ENCODE results near the gene NBAS. TPM values are rescaled to one million over a fixed set of nuclear protein-coding genes. Genes with fewer than 3 reads are reported as not detected.

NBAS gene
- total and polyA plus RNA-seq, 9 of the 15 experiments (the other 6 are each of a cell fraction or from before 2014, with no cell fraction given): 15.3 to 94.4 (median 69.9) TPM

- peak in 1 of 2 experiments; percentile 56; a peak in 2 of 4 replicates for TF ChIP-seq MLLT1 (IDR thresholded peaks at IDR 0.05)
- TF ChIP-seq CREB1 (IDR thresholded peaks at IDR 0.05): peak; percentile 62
- no peak for TF ChIP-seq CREB1 (CRISPR knock-in tag; IDR thresholded peaks at IDR 0.05)
- TF ChIP-seq HLTF (IDR thresholded peaks at IDR 0.05): 0 out of 2 replicates have a peak, but pooled peaks have one; percentile 61
- 0 out of 2 replicates have a peak, but pooled peaks have one; percentile 3 for TF ChIP-seq POLR2G (IDR thresholded peaks at IDR 0.05; ENCODE audit: low read depth, low read length)
- no peak for TF ChIP-seq ZHX1 (conservative IDR thresholded peaks at IDR 0.05; ENCODE audit: low read length)
- peak in 1 of 2 experiments; percentile 51; a peak in 1 of 4 replicates for TF ChIP-seq FOXK2 (conservative IDR thresholded peaks at IDR 0.05 in 1 of 2, IDR thresholded peaks at IDR 0.05 in 1 of 2; ENCODE audit: low read depth in 2 of 2)
- peak; percentile 16; the same call in 1 of the 2 replicates for TF ChIP-seq CEBPG (CRISPR knock-in tag; IDR thresholded peaks at IDR 0.05)
- peak; percentile 48 to 58; a peak in 1 of 4 replicates for TF ChIP-seq CEBPG (tag; conservative IDR thresholded peaks at IDR 0.05 in 1 of 2, IDR thresholded peaks at IDR 0.05 in 1 of 2)
- peak; percentile 83 for TF ChIP-seq ATF3 (IDR thresholded peaks at IDR 0.05)
- TF ChIP-seq ATF3 (CRISPR knock-in tag; conservative IDR thresholded peaks at IDR 0.05): no peak
- TF ChIP-seq PHB2 (IDR thresholded peaks at IDR 0.05; ENCODE audit: low read depth): no peak
- TF ChIP-seq U2AF2 (optimal IDR thresholded peaks at IDR 0.05; ENCODE audit: low read depth, low read length): no peak
- peak; percentile 16 for TF ChIP-seq RBFOX2 (IDR thresholded peaks at IDR 0.05; ENCODE audit: low read depth, low read length)
- TF ChIP-seq THRAP3 (IDR thresholded peaks at IDR 0.05; ENCODE audit: borderline replicate concordance): no peak
- no peak for TF ChIP-seq FOXJ2 (tag; IDR thresholded peaks at IDR 0.05)
- TF ChIP-seq CTCFL (IDR thresholded peaks at IDR 0.05; ENCODE audit: borderline replicate concordance, insufficient read depth, low read depth, low read length, poor library complexity, severe bottlenecking): no peak
Measured at GRCh38 chr2:15562354-15563031, 1.4 kb upstream of the NBAS start (continued).

All from K562 (cell line).